ENCODE data around the gene ARHGAP29. TPM values are rescaled to one million over a fixed set of nuclear protein-coding genes. Genes with fewer than 3 reads are reported as not detected.

ARHGAP29 gene
- total RNA-seq, 2 experiments from 2014 or later, result not detected

GRCh38 chr1:94279462-94279861 is 42.1 kb upstream of the ARHGAP29 start:
- H3K4me1 Mint-ChIP-seq (ENCODE audit: low read depth), result no peaks in the 10 kb centered on the region
- ChIA-PET POLR2A (no interaction called here), CTCF (no interaction called here)
- H3K36me3 Mint-ChIP-seq (ENCODE audit: low read depth), result no peaks in the 10 kb centered on the region
- H3K4me3 Mint-ChIP-seq, result no peak overlapping the region
- intact Hi-C loops (cut with micrococcal nuclease), result no loop called here
- H3K27me3 Mint-ChIP-seq, result peaks cover 4% of the 10 kb centered on the region
- no peak for DNase-seq
- ATAC-seq, result no peak
- no peaks in the 10 kb centered on the region for H3K9me3 Mint-ChIP-seq
- H3K27ac Mint-ChIP-seq, result no peak overlapping the region
- no peak for TF ChIP-seq CTCF (IDR thresholded peaks at IDR 0.05)

- ATAC-seq (no peak), DNase-seq (no peak)
- Mint-ChIP-seq H3K27ac (no peak overlapping the region), H3K9me3 (no peaks in the 10 kb centered on the region), H3K36me3 (ENCODE audit: low read depth) (no peaks in the 10 kb centered on the region), H3K4me1 (ENCODE audit: low read depth) (no peaks in the 10 kb centered on the region), H3K4me3 (no peak overlapping the region), H3K27me3 (peaks cover 2% of the 10 kb centered on the region)
- ChIA-PET CTCF (no interaction called here), POLR2A (no interaction called here)
- intact Hi-C loops (cut with micrococcal nuclease), result no loop called here
- no peak for TF ChIP-seq CTCF (IDR thresholded peaks at IDR 0.05)
Measured at GRCh38 chr1:94279038-94279437, 41.7 kb upstream of the ARHGAP29 start.

- POLR2A ChIA-PET, result no interaction called here
- H3K4me1 Mint-ChIP-seq (ENCODE audit: low read depth), result no peaks in the 10 kb centered on the region
- H3K4me3 Mint-ChIP-seq, result no peak overlapping the region
- no peak for TF ChIP-seq CTCF (IDR thresholded peaks at IDR 0.05)
- H3K9me3 Mint-ChIP-seq, result no peaks in the 10 kb centered on the region
- H3K27ac Mint-ChIP-seq, result no peak overlapping the region
- no peaks in the 10 kb centered on the region for H3K36me3 Mint-ChIP-seq (ENCODE audit: low read depth)
- DNase-seq (no peak), ATAC-seq (no peak)
- peaks cover 5% of the 10 kb centered on the region for H3K27me3 Mint-ChIP-seq
- CTCF ChIA-PET, result interaction anchor here (1.7 kb wide), 1 partner anchor 251 kb away, joined by 4 read pairs; no protein-coding TSS in a partner anchor
- intact Hi-C loops (cut with micrococcal nuclease), result no loop called here
Measured at GRCh38 chr1:94276988-94277434, 39.6 kb upstream of the ARHGAP29 start.

- Mint-ChIP-seq H3K27ac (no peak overlapping the region), H3K4me1 (ENCODE audit: low read depth) (no peaks in the 10 kb centered on the region), H3K4me3 (no peak overlapping the region), H3K9me3 (no peaks in the 10 kb centered on the region), H3K27me3 (peaks cover 6% of the 10 kb centered on the region), H3K36me3 (ENCODE audit: low read depth) (no peaks in the 10 kb centered on the region)
- no peak for TF ChIP-seq CTCF (IDR thresholded peaks at IDR 0.05)
- no peak for DNase-seq
- intact Hi-C loops (cut with micrococcal nuclease), result no loop called here
- no peak for ATAC-seq
- ChIA-PET CTCF (interaction anchor here (1.5 kb wide), 1 partner anchor 235 kb away, joined by 4 read pairs; no protein-coding TSS in a partner anchor), POLR2A (no interaction called here)
Measured at GRCh38 chr1:94275083-94275482, 37.7 kb upstream of the ARHGAP29 start.

- no peak overlapping the region for H3K27ac Mint-ChIP-seq
- intact Hi-C loops (cut with micrococcal nuclease), result no loop called here
- ChIA-PET POLR2A (no interaction called here), CTCF (no interaction called here)
- DNase-seq (no peak), ATAC-seq (no peak)
- no peaks in the 10 kb centered on the region for H3K36me3 Mint-ChIP-seq (ENCODE audit: low read depth)
- H3K9me3 Mint-ChIP-seq, result no peaks in the 10 kb centered on the region
- H3K27me3 Mint-ChIP-seq, result peaks cover 8% of the 10 kb centered on the region
- no peak overlapping the region for H3K4me3 Mint-ChIP-seq
- H3K4me1 Mint-ChIP-seq (ENCODE audit: low read depth), result no peaks in the 10 kb centered on the region
- TF ChIP-seq CTCF (IDR thresholded peaks at IDR 0.05), result no peak
Measured at GRCh38 chr1:94274561-94274960, 37.2 kb upstream of the ARHGAP29 start.
